DOHH2 (cell line): ENCODE data around the gene TMEM234.

ENCODE experiments used
- H3F3A ChIP-seq: fragments of 200-600 bp; sonication (generic), shearing (Covaris generic); 2 replicates; pipeline ENCODE4 v1.6.0; 2016; ENCODE audit warnings: antibody characterized with exemption, mild to moderate bottlenecking; ENCODE audit not compliant: control insufficient read depth, insufficient read depth
- H3K27ac ChIP-seq: fragments of 200-600 bp; sonication (generic); 2 replicates; pipeline ENCODE4 v1.5.1; 2014; ENCODE audit warnings: low read depth, mild to moderate bottlenecking, low read length, moderate library complexity
- H3K27me3 ChIP-seq: fragments of 200-600 bp; sonication (generic); 2 replicates; pipeline ENCODE4 v1.6.1; 2014; ENCODE audit warnings: mild to moderate bottlenecking, low read length, mixed read lengths; ENCODE audit not compliant: control insufficient read depth
- H3K36me3 ChIP-seq: fragments of 200-600 bp; sonication (generic); 2 replicates; pipeline ENCODE4 v1.6.1; 2014; ENCODE audit warnings: mild to moderate bottlenecking, low read length, moderate library complexity, mixed read lengths; ENCODE audit not compliant: control insufficient read depth
- H3K4me1 ChIP-seq: fragments of 200-600 bp; sonication (generic); 2 replicates; pipeline ENCODE4 v1.6.1; 2014; ENCODE audit warnings: mild to moderate bottlenecking, low read length, mixed read lengths; ENCODE audit not compliant: control insufficient read depth
- H3K4me2 ChIP-seq: fragments of 200-600 bp; sonication (generic); 2 replicates; pipeline ENCODE4 v1.6.0; 2014; ENCODE audit warnings: mild to moderate bottlenecking, low read length, moderate library complexity
- H3K4me3 ChIP-seq: fragments of 200-600 bp; sonication (generic); 2 replicates; pipeline ENCODE4 v1.5.1; 2014; ENCODE audit warnings: mild to moderate bottlenecking, low read length, mixed read lengths
- H3K79me2 ChIP-seq: fragments of 200-600 bp; sonication (generic); 2 replicates; pipeline ENCODE4 v1.6.1; 2014; ENCODE audit warnings: mild to moderate bottlenecking, low read length, mixed read lengths; ENCODE audit not compliant: control insufficient read depth
- H3K9me2 ChIP-seq: fragments of 200-600 bp; sonication (generic); replicated peaks from 2 replicates; pipeline ENCODE4 v1.6.1; 2014; ENCODE audit warnings: mild to moderate bottlenecking, low read length, mixed read lengths; ENCODE audit not compliant: control insufficient read depth
- H3K9me3 ChIP-seq: fragments of 200-600 bp; sonication (generic); 2 replicates; pipeline ENCODE4 v1.6.1; 2014; ENCODE audit warnings: antibody characterized with exemption, low read length, mixed read lengths; ENCODE audit not compliant: control insufficient read depth, insufficient read depth
- H4K20me1 ChIP-seq: fragments of 200-600 bp; sonication (generic); 2 replicates; pipeline ENCODE4 v1.6.0; 2014; ENCODE audit warnings: low read depth, mild to moderate bottlenecking, antibody characterized with exemption, low read length, moderate library complexity; ENCODE audit not compliant: control insufficient read depth, insufficient read depth
- CTCF ChIP-seq: fragments of 200-600 bp; sonication (generic); IDR thresholded peaks from one replicate; pipeline ENCODE4 v1.5.1; 2014; ENCODE audit warnings: antibody characterized with exemption, mild to moderate bottlenecking, low read depth, low read length; ENCODE audit not compliant: poor library complexity, severe bottlenecking
- EZH2phosphoT487 ChIP-seq: fragments of 200-600 bp; sonication (generic); IDR thresholded peaks from 2 replicates; pipeline ENCODE4 v1.6.1; 2017; ENCODE audit warnings: borderline replicate concordance, mild to moderate bottlenecking, antibody characterized with exemption, low read length, moderate library complexity, mixed read lengths

Gene TMEM234

GRCh38 chr1:32208469-32208868 is 13.7 kb downstream of the TMEM234 start:
- Histone ChIP-seq H3K9me2 (no peaks in the 10 kb centered on the region), H3K27me3 (no peaks in the 10 kb centered on the region), H3K36me3 (peaks cover 13% of the 10 kb centered on the region), H4K20me1 (no peaks in the 10 kb centered on the region), H3K27ac (no peak overlapping the region), H3K4me1 (peaks cover 19% of the 10 kb centered on the region), H3F3A (0 out of 2 replicates have a peak, but pooled peaks cover 4% of the 10 kb centered on the region), H3K4me2 (0 out of 2 replicates have a peak overlapping the region, but pooled peaks have one; percentile 14), H3K9me3 (no peaks in the 10 kb centered on the region), H3K79me2 (peaks cover 10% of the 10 kb centered on the region), H3K4me3 (no peak overlapping the region)
- no peak for TF ChIP-seq EZH2phosphoT487
- TF ChIP-seq CTCF = no peak

GRCh38 chr1:32205401-32206370 is 16.5 kb downstream of the TMEM234 start, which contains the start of gene IQCC:
Gene IQCC (plus strand): TSS chr1:32205671. CDS start chr1:32205682, 11 bp downstream.
- Histone ChIP-seq H3K27ac (no peak within 1 kb of the TSS), H3K27me3 (no peaks in the 10 kb centered on the region), H3K79me2 (peaks cover 10% of the 10 kb centered on the region), H3K4me1 (peaks cover 36% of the 10 kb centered on the region), H3K9me3 (no peaks in the 10 kb centered on the region), H3K4me3 (peak within 1 kb of the TSS; percentile 82), H3K9me2 (no peaks in the 10 kb centered on the region), H3K4me2 (peak within 1 kb of the TSS; percentile 94), H4K20me1 (no peaks in the 10 kb centered on the region), H3F3A (0 out of 2 replicates have a peak, but pooled peaks cover 4% of the 10 kb centered on the region), H3K36me3 (peaks cover 13% of the 10 kb centered on the region)
- TF ChIP-seq EZH2phosphoT487 = no peak
- TF ChIP-seq CTCF = no peak

GRCh38 chr1:32204943-32205361 is 17.2 kb downstream of the TMEM234 start:
- peak overlapping the region; percentile 82 for H3K4me3 ChIP-seq
- peaks cover 13% of the 10 kb centered on the region for H3K36me3 ChIP-seq
- peaks cover 10% of the 10 kb centered on the region for H3K79me2 ChIP-seq
- H3K4me2 ChIP-seq = peak overlapping the region; percentile 94
- peaks cover 44% of the 10 kb centered on the region for H3K4me1 ChIP-seq
- no peaks in the 10 kb centered on the region for H4K20me1 ChIP-seq
- H3K9me3 ChIP-seq = no peaks in the 10 kb centered on the region
- TF ChIP-seq CTCF (no peak), EZH2phosphoT487 (no peak)
- H3K27me3 ChIP-seq = no peaks in the 10 kb centered on the region
- no peak overlapping the region for H3K27ac ChIP-seq
- H3F3A ChIP-seq = 0 out of 2 replicates have a peak, but pooled peaks cover 4% of the 10 kb centered on the region
- no peaks in the 10 kb centered on the region for H3K9me2 ChIP-seq
